ENCODE results near the gene SLC35F3. TPM values are rescaled to one million over a fixed set of nuclear protein-coding genes. Genes with fewer than 3 reads are reported as not detected.

SLC35F3 gene
- total and polyA plus RNA-seq, 4 donors: 0.01 to 0.37 (median 0.08) TPM; not detected in 1

DNA sequence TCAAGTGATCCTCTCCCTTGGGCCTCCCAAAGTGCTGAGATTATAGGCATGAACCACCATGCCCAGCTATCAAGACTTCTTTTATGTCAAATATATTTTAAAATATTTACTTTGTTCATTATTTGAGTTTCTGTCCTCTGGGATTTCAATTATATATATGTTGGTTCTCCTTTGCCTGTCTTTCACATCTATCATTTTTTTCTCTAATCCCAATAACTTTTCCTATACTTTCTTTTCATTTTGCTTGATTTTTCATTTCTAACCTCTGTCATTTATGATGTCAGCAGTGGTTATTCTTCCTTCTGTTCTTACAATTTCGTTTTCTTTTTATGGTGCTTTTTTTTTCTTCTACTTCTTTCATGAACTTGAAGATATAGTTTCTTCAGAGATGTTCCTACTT lies 47.3 kb downstream of the SLC35F3 start:
- Histone ChIP-seq H3K9ac (ENCODE audit: low read depth in 1 of 2, low read length in 2 of 2) (no peak overlapping the region), H3K4me1 (ENCODE audit: control insufficient read depth in 4 of 4, insufficient read depth in 4 of 4, low read length in 3 of 4) (no peaks in the 10 kb centered on the region), H3K9me3 (ENCODE audit: control insufficient read depth in 4 of 4, low read length in 3 of 4) (peaks cover 2 to 7% (median 4%) of the 10 kb centered on the region in 4 donors), H3K27ac (ENCODE audit: low read depth in 1 of 2, low read length in 2 of 2) (no peak overlapping the region), H3K36me3 (ENCODE audit: control insufficient read depth in 4 of 4, insufficient read depth in 3 of 4, low read depth in 1 of 4, low read length in 3 of 4) (no peaks in the 10 kb centered on the region), H3K27me3 (ENCODE audit: control insufficient read depth in 4 of 4, insufficient read depth in 4 of 4, low read length in 3 of 4) (no peaks in the 10 kb centered on the region), H3K4me3 (ENCODE audit: low read depth in 1 of 3, low read length in 3 of 3) (no peak overlapping the region)
- no peak for DNase-seq (ENCODE audit: low spot score)
- WGBS: 63% methylated on average over 1 of the region's 1 CpG
- TF ChIP-seq HNF4A (conservative IDR thresholded peaks at IDR 0.05) (no peak), HNF4G (IDR thresholded peaks at IDR 0.05) (no peak), GABPA (IDR thresholded peaks at IDR 0.05 in 1 of 2, conservative IDR thresholded peaks at IDR 0.05 in 1 of 2) (no peak), SP1 (IDR thresholded peaks at IDR 0.05) (no peak), RAD21 (IDR thresholded peaks at IDR 0.05) (no peak), RXRA (IDR thresholded peaks at IDR 0.05) (no peak), TAF1 (conservative IDR thresholded peaks at IDR 0.05) (no peak), ATF3 (IDR thresholded peaks at IDR 0.05) (no peak)
- TF ChIP-seq, protein P1, sequence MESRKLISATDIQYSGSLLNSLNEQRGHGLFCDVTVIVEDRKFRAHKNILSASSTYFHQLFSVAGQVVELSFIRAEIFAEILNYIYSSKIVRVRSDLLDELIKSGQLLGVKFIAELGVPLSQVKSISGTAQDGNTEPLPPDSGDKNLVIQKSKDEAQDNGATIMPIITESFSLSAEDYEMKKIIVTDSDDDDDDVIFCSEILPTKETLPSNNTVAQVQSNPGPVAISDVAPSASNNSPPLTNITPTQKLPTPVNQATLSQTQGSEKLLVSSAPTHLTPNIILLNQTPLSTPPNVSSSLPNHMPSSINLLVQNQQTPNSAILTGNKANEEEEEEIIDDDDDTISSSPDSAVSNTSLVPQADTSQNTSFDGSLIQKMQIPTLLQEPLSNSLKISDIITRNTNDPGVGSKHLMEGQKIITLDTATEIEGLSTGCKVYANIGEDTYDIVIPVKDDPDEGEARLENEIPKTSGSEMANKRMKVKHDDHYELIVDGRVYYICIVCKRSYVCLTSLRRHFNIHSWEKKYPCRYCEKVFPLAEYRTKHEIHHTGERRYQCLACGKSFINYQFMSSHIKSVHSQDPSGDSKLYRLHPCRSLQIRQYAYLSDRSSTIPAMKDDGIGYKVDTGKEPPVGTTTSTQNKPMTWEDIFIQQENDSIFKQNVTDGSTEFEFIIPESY (IDR thresholded peaks at IDR 0.05): no peak

DNA sequence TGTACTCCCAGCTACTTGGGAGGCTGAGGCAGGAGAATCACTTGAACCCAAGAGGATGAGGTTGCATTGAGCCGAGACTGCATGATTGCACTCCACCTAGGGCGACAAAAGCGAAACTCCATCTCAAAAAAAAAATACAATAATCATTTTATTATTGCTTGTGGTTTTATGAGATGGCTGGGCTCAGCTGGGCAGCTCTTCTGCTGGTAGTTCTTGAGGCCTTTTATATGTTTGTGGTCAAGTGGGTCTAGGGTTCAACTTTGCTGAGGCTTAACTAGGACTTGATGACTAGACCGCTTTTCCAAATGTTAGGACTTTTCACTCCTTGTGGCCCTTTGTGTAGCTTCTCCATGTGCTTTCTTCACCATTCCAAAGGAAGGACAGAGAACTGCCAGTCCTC lies 53.2 kb downstream of the SLC35F3 start:
- Histone ChIP-seq H3K4me3 (ENCODE audit: low read depth in 1 of 3, low read length in 3 of 3) (no peak overlapping the region), H3K9ac (ENCODE audit: low read depth in 1 of 2, low read length in 2 of 2) (no peak overlapping the region), H3K27me3 (ENCODE audit: control insufficient read depth in 4 of 4, insufficient read depth in 4 of 4, low read length in 3 of 4) (peaks cover 0 to 2% (median 0%) of the 10 kb centered on the region in 4 donors), H3K36me3 (ENCODE audit: control insufficient read depth in 4 of 4, insufficient read depth in 3 of 4, low read depth in 1 of 4, low read length in 3 of 4) (no peaks in the 10 kb centered on the region), H3K9me3 (ENCODE audit: control insufficient read depth in 4 of 4, low read length in 3 of 4) (peaks cover 0 to 5% (median 0%) of the 10 kb centered on the region in 4 donors), H3K4me1 (ENCODE audit: control insufficient read depth in 4 of 4, insufficient read depth in 4 of 4, low read length in 3 of 4) (no peaks in the 10 kb centered on the region), H3K27ac (ENCODE audit: low read depth in 1 of 2, low read length in 2 of 2) (no peak overlapping the region)
- TF ChIP-seq SP1 (IDR thresholded peaks at IDR 0.05) (no peak), FOXA2 (IDR thresholded peaks at IDR 0.05) (no peak), YY1 (IDR thresholded peaks at IDR 0.05) (no peak), TAF1 (conservative IDR thresholded peaks at IDR 0.05) (no peak), GABPA (IDR thresholded peaks at IDR 0.05 in 1 of 2, conservative IDR thresholded peaks at IDR 0.05 in 1 of 2) (no peak), RXRA (IDR thresholded peaks at IDR 0.05) (no peak), NR2F2 (IDR thresholded peaks at IDR 0.05) (no peak), ATF3 (IDR thresholded peaks at IDR 0.05) (no peak), RAD21 (IDR thresholded peaks at IDR 0.05) (no peak), EGR1 (IDR thresholded peaks at IDR 0.05; ENCODE audit: low read depth in 2 of 2) (no peak)
- TF ChIP-seq, protein P1 (IDR thresholded peaks at IDR 0.05): no peak
- DNase-seq (ENCODE audit: low spot score): no peak
- WGBS: 97% methylated on average over 4 of the region's 4 CpGs

GRCh38 chr1:233959102-233959501 lies 54.6 kb downstream of the SLC35F3 start:
- H3K36me3 ChIP-seq (ENCODE audit: control insufficient read depth in 4 of 4, insufficient read depth in 3 of 4, low read depth in 1 of 4, low read length in 3 of 4): no peaks in the 10 kb centered on the region
- WGBS: 36% methylated on average over 3 of the region's 3 CpGs
- H3K4me1 ChIP-seq (ENCODE audit: control insufficient read depth in 4 of 4, insufficient read depth in 4 of 4, low read length in 3 of 4): no peaks in the 10 kb centered on the region
- H3K27me3 ChIP-seq (ENCODE audit: control insufficient read depth in 4 of 4, insufficient read depth in 4 of 4, low read length in 3 of 4): peaks cover 0 to 2% (median 0%) of the 10 kb centered on the region in 4 donors
- H3K27ac ChIP-seq (ENCODE audit: low read depth in 1 of 2, low read length in 2 of 2): no peak overlapping the region
- H3K4me3 ChIP-seq (ENCODE audit: low read depth in 1 of 3, low read length in 3 of 3): no peak overlapping the region
- DNase-seq (ENCODE audit: low spot score): no peak
- no peak overlapping the region for H3K9ac ChIP-seq (ENCODE audit: low read depth in 1 of 2, low read length in 2 of 2)
- peaks cover 0 to 5% (median 0%) of the 10 kb centered on the region in 4 donors for H3K9me3 ChIP-seq (ENCODE audit: control insufficient read depth in 4 of 4, low read length in 3 of 4)
- TF ChIP-seq SP1 (IDR thresholded peaks at IDR 0.05) (no peak), FOXA2 (IDR thresholded peaks at IDR 0.05) (no peak), JUND (IDR thresholded peaks at IDR 0.05) (no peak), YY1 (IDR thresholded peaks at IDR 0.05) (no peak), HNF4A (conservative IDR thresholded peaks at IDR 0.05) (no peak), ATF3 (IDR thresholded peaks at IDR 0.05) (no peak), HNF4G (IDR thresholded peaks at IDR 0.05) (no peak), RAD21 (IDR thresholded peaks at IDR 0.05) (no peak), FOXA1 (IDR thresholded peaks at IDR 0.05) (no peak), TAF1 (conservative IDR thresholded peaks at IDR 0.05) (no peak)
- TF ChIP-seq, protein P2, sequence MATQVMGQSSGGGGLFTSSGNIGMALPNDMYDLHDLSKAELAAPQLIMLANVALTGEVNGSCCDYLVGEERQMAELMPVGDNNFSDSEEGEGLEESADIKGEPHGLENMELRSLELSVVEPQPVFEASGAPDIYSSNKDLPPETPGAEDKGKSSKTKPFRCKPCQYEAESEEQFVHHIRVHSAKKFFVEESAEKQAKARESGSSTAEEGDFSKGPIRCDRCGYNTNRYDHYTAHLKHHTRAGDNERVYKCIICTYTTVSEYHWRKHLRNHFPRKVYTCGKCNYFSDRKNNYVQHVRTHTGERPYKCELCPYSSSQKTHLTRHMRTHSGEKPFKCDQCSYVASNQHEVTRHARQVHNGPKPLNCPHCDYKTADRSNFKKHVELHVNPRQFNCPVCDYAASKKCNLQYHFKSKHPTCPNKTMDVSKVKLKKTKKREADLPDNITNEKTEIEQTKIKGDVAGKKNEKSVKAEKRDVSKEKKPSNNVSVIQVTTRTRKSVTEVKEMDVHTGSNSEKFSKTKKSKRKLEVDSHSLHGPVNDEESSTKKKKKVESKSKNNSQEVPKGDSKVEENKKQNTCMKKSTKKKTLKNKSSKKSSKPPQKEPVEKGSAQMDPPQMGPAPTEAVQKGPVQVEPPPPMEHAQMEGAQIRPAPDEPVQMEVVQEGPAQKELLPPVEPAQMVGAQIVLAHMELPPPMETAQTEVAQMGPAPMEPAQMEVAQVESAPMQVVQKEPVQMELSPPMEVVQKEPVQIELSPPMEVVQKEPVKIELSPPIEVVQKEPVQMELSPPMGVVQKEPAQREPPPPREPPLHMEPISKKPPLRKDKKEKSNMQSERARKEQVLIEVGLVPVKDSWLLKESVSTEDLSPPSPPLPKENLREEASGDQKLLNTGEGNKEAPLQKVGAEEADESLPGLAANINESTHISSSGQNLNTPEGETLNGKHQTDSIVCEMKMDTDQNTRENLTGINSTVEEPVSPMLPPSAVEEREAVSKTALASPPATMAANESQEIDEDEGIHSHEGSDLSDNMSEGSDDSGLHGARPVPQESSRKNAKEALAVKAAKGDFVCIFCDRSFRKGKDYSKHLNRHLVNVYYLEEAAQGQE (IDR thresholded peaks at IDR 0.05): no peak
- TF ChIP-seq, protein P1 (IDR thresholded peaks at IDR 0.05): no peak
